GM12891 (cell line): Measurements from ENCODE around the gene CMSS1.

Source experiments
- POLR2A ChIP-seq: IDR thresholded peaks from 2 replicates; pipeline ENCODE4 v1.6.1; 2011; ENCODE audit warnings: low read depth, low read length, control low read depth
- TAF1 ChIP-seq: IDR thresholded peaks from 2 replicates; pipeline ENCODE4 v1.6.1; 2011; ENCODE audit warnings: low read depth, low read length, control low read depth

DNA sequence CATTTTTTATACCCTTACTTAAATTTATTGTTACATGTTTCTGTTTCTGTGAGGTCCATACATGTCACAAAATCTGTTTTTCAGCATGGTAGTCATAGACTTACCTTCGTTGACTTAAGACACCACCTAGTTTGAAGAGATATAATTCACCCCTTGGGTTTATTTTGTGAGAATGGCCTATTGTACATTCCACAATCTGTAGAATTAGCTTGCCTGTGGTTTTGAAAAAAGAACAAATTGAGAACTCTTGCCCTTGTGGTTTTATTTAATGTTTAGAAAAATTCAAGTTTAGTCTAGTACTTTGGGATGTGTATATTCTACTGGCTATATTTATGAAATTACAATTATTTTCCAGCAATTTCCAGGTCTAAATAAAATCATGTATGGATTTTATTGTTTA lies 265.1 kb downstream of the CMSS1 start:
- TF ChIP-seq TAF1 (no peak), POLR2A (no peak)
